Common myeloid progenitor, CD34-positive (primary cell): ENCODE data around the gene ANXA1. TPM values are rescaled to one million over a fixed set of nuclear protein-coding genes. Genes with fewer than 3 reads are reported as not detected.
A peak's percentile ranks its signal among the peaks of the same experiment; 100 is the strongest.
"Not testable (repeated sequence)": the region's sequence is repeated elsewhere in the genome, so short reads cannot be mapped to it uniquely, and the experiment has no call there.

Source experiments
- CTCF ChIA-PET: fragments of 350-600 bp; sonication (Branson Sonifier 250); formaldehyde crosslinking; loops from one replicate; lab custom pipeline; 2021; ENCODE audit warnings: antibody characterized with exemption; lab: Charles Lee
- POLR2A ChIA-PET: fragments of 350-600 bp; sonication (Branson Sonifier 250); formaldehyde crosslinking; loops from one replicate; lab custom pipeline; 2021; ENCODE audit warnings: antibody characterized with exemption; lab: Charles Lee
- DNase-seq, 3 donors: peaks; one replicate each; pipeline versions ENCODE4 v3.0.0 to v3.0.0-alpha.2; 2013
- H3K27ac ChIP-seq, 2 experiments: 1 replicate in 1 of 2; 2 replicates in 1 of 2; pipeline ENCODE4 v1.7.0; 2013; ENCODE audit warnings: inconsistent platforms in 2 of 2, low read length in 2 of 2, mild to moderate bottlenecking in 2 of 2, low read depth in 1 of 2, moderate library complexity in 1 of 2; ENCODE audit not compliant: severe bottlenecking in 2 of 2, insufficient read depth in 1 of 2, poor library complexity in 1 of 2
- H3K27me3 ChIP-seq, 5 experiments: replicated peaks in 2 of 5; 1 replicate in 3 of 5; 2 replicates in 2 of 5; pipeline versions ENCODE4 v1.6.1 to v1.7.0; 2013; ENCODE audit warnings: low read length in 4 of 5, mild to moderate bottlenecking in 2 of 5, moderate library complexity in 2 of 5, inconsistent platforms in 1 of 5; ENCODE audit not compliant: insufficient read depth in 5 of 5, control insufficient read depth in 4 of 5
- H3K36me3 ChIP-seq, 4 experiments: 1 replicate in 2 of 4; 2 replicates in 2 of 4; pipeline versions ENCODE4 v1.6.1 to v1.7.0; 2013; ENCODE audit warnings: low read length in 3 of 4, control low read depth in 1 of 4, mild to moderate bottlenecking in 1 of 4; ENCODE audit not compliant: control insufficient read depth in 4 of 4, insufficient read depth in 4 of 4
- H3K4me1 ChIP-seq, 4 experiments: 1 replicate in 3 of 4; 2 replicates in 1 of 4; pipeline versions ENCODE4 v1.6.1 to v1.7.1; 2013; ENCODE audit warnings: low read length in 3 of 4, mild to moderate bottlenecking in 3 of 4, control low read depth in 1 of 4, inconsistent platforms in 1 of 4, moderate library complexity in 1 of 4; ENCODE audit not compliant: control insufficient read depth in 4 of 4, insufficient read depth in 4 of 4; ENCODE audit errors: control extremely low read depth in 1 of 4
- H3K4me3 ChIP-seq, 7 experiments: 1 replicate in 4 of 7; 2 replicates in 3 of 7; pipeline versions ENCODE4 v1.5.1 to v1.7.0; 2013; ENCODE audit warnings: mild to moderate bottlenecking in 7 of 7, low read length in 6 of 7, moderate library complexity in 6 of 7, inconsistent platforms in 2 of 7, low read depth in 2 of 7, control low read depth in 1 of 7; ENCODE audit not compliant: insufficient read depth in 4 of 7, control insufficient read depth in 1 of 7; ENCODE audit errors: extremely low read depth in 1 of 7
- H3K9me3 ChIP-seq, 5 experiments: 1 replicate in 4 of 5; 2 replicates in 1 of 5; pipeline versions ENCODE4 v1.6.1 to v1.7.1; 2013; ENCODE audit warnings: low read length in 4 of 5, mild to moderate bottlenecking in 2 of 5, inconsistent platforms in 1 of 5, low read depth in 1 of 5, moderate library complexity in 1 of 5; ENCODE audit not compliant: control insufficient read depth in 4 of 5, insufficient read depth in 2 of 5; ENCODE audit errors: control extremely low read depth in 1 of 5
- WGBS: methylation state at CpG from one replicate; pipeline ENCODE4 v1.1.5; 2013; ENCODE audit not compliant: insufficient coverage; 5-methylcytosine and 5-hydroxymethylcytosine counted together
- polyA plus RNA-seq: library from polyadenylated mRNA; unstranded; fragments of 120-200 nt; gene quantifications from one replicate; pipeline ENCODE4 v1.2.1, GENCODE V29; 2013

The ANXA1 gene
- polyA plus RNA-seq, result 1,477 TPM

- H3K36me3 ChIP-seq, result peaks cover 0 to 13% (median 2%) of the 10 kb centered on the region in 4 experiments
- DNase-seq, result peak; percentile 65 to 90 (median 88)
- ChIA-PET CTCF (interaction anchor here (1.1 to 2.1 kb wide), 6 partner anchors 10 to 46 kb away, joined by 3 to 6 read pairs (median 3); no protein-coding TSS in a partner anchor), POLR2A (interaction anchor here (0.7 to 1.1 kb wide), 2 partner anchors 13 to 29 kb away, joined by 3 to 4 read pairs; no protein-coding TSS in a partner anchor)
- peak within 1 kb of the TSS in 6 of 7 experiments; percentile 68 to 95 (median 85) for H3K4me3 ChIP-seq
- H3K4me1 ChIP-seq, result peaks cover 42 to 81% (median 68%) of the 10 kb centered on the region in 4 experiments
- no peaks in the 10 kb centered on the region for H3K27me3 ChIP-seq
- H3K27ac ChIP-seq, result peak within 1 kb of the TSS; percentile 87 to 95
- 50% methylated on average over 1 of the region's 2 CpGs for WGBS
- H3K9me3 ChIP-seq, result no peaks in the 10 kb centered on the region
Observed at GRCh38 chr9:73151653-73152542, at the start of gene ANXA1. Gene ANXA1 (plus strand): TSS chr9:73151865. CDS start chr9:73158536, 6,671 bp downstream.

GRCh38 chr9:73104342-73104741 lies 47.3 kb upstream of the ANXA1 start:
- Histone ChIP-seq H3K9me3 (no peaks in the 10 kb centered on the region), H3K36me3 (no peaks in the 10 kb centered on the region), H3K27ac (no peak overlapping the region), H3K4me1 (no peaks in the 10 kb centered on the region), H3K27me3 (no peaks in the 10 kb centered on the region), H3K4me3 (no peak overlapping the region)
- ChIA-PET CTCF (interaction anchor here (1.0 to 2.4 kb wide), 2 partner anchors 78 to 96 kb away, joined by 3 to 8 read pairs; no protein-coding TSS in a partner anchor), POLR2A (no interaction called here)
- peak in 1 of 3 donors; percentile 8 for DNase-seq
- WGBS, result 100% methylated on average over 1 of the region's 4 CpGs

- no peak for DNase-seq
- Histone ChIP-seq H3K4me3 (no peak overlapping the region), H3K27me3 (no peaks in the 10 kb centered on the region), H3K36me3 (no peaks in the 10 kb centered on the region), H3K9me3 (no peaks in the 10 kb centered on the region), H3K4me1 (no peaks in the 10 kb centered on the region), H3K27ac (no peak overlapping the region)
- ChIA-PET POLR2A (no interaction called here), CTCF (interaction anchor here (1.0 to 2.4 kb wide), 2 partner anchors 78 to 95 kb away, joined by 3 to 8 read pairs; no protein-coding TSS in a partner anchor)
- WGBS, result 95% methylated on average over 3 of the region's 3 CpGs
Observed at GRCh38 chr9:73104921-73105320, 46.7 kb upstream of the ANXA1 start.

GRCh38 chr9:73107489-73108069 lies 44.1 kb upstream of the ANXA1 start:
- WGBS, result no CpG with 5 or more reads among the region's 5 CpGs
- H3K4me3 ChIP-seq, H3K4me1 ChIP-seq, H3K27ac ChIP-seq, H3K27me3 ChIP-seq, H3K36me3 ChIP-seq, POLR2A ChIA-PET, H3K9me3 ChIP-seq: not testable (repeated sequence)
- peak; percentile 60 to 76 (median 70) for DNase-seq
- CTCF ChIA-PET, result interaction anchor here (0.6 to 3.1 kb wide), 29 partner anchors 11 to 1236 kb away, joined by 3 to 40 read pairs (median 4); no protein-coding TSS in a partner anchor

- Histone ChIP-seq H3K27ac (no peak overlapping the region), H3K9me3 (no peaks in the 10 kb centered on the region), H3K36me3 (no peaks in the 10 kb centered on the region), H3K4me3 (no peak overlapping the region), H3K4me1 (peaks cover 0 to 6% (median 4%) of the 10 kb centered on the region in 4 experiments), H3K27me3 (no peaks in the 10 kb centered on the region)
- CTCF ChIA-PET, result interaction anchor here (1.0 to 8.2 kb wide), 5 partner anchors 16 to 68 kb away, joined by 3 to 51 read pairs (median 3); no protein-coding TSS in a partner anchor
- no peak for DNase-seq
- POLR2A ChIA-PET, result no interaction called here
Observed at GRCh38 chr9:73114058-73114457, 37.6 kb upstream of the ANXA1 start.

- no peak for DNase-seq
- ChIA-PET CTCF (interaction anchor here (0.8 to 8.2 kb wide), 7 partner anchors 9 to 67 kb away, joined by 3 to 51 read pairs (median 3); no protein-coding TSS in a partner anchor), POLR2A (no interaction called here)
- peaks cover 0 to 6% (median 4%) of the 10 kb centered on the region in 4 experiments for H3K4me1 ChIP-seq
- no peaks in the 10 kb centered on the region for H3K9me3 ChIP-seq
- H3K36me3 ChIP-seq, result no peaks in the 10 kb centered on the region
- WGBS, result 100% methylated on average over 1 of the region's 1 CpG
- no peaks in the 10 kb centered on the region for H3K27me3 ChIP-seq
- H3K4me3 ChIP-seq, result no peak overlapping the region
- H3K27ac ChIP-seq, result no peak overlapping the region
Observed at GRCh38 chr9:73114958-73115357, 36.7 kb upstream of the ANXA1 start.
